ENCODE results near the gene RBM45.

GRCh38 chr2:178125125-178125524 is 12.9 kb downstream of the RBM45 start:
- TF ChIP-seq CTCF (conservative IDR thresholded peaks at IDR 0.05; ENCODE audit: low read length) (no peak), EZH2phosphoT487 (IDR thresholded peaks at IDR 0.05; ENCODE audit: borderline replicate concordance, low read depth, low read length) (no peak)

Measured in OCI-LY7 (cell line).